Parathyroid adenoma (tissue), 2 donors: ENCODE measurements around the gene TRPV6.
A peak's percentile ranks its signal among the peaks of the same experiment; 100 is the strongest.

Experiments
- H2AFZ ChIP-seq: fragments of 300-600 bp; sonication (generic); one replicate; pipeline ENCODE4 v1.7.0; 2017; ENCODE audit warnings: antibody characterized with exemption, mild to moderate bottlenecking
- H3K27ac ChIP-seq: fragments of 300-600 bp; sonication (generic); one replicate; pipeline ENCODE4 v1.7.0; 2017
- H3K27me3 ChIP-seq: fragments of 300-600 bp; sonication (generic); one replicate; pipeline ENCODE4 v1.7.0; 2017; ENCODE audit warnings: low read length; ENCODE audit not compliant: control insufficient read depth, insufficient read depth
- H3K36me3 ChIP-seq: fragments of 300-600 bp; sonication (generic); one replicate; pipeline ENCODE4 v1.7.0; 2017; ENCODE audit warnings: low read length; ENCODE audit not compliant: control insufficient read depth, insufficient read depth
- H3K4me1 ChIP-seq: fragments of 300-600 bp; sonication (generic); one replicate; pipeline ENCODE4 v1.7.0; 2017; ENCODE audit warnings: control low read depth
- H3K4me2 ChIP-seq: fragments of 300-600 bp; sonication (generic); one replicate; pipeline ENCODE4 v1.7.0; 2017; ENCODE audit warnings: low read length
- H3K4me3 ChIP-seq: fragments of 300-600 bp; sonication (generic); one replicate; pipeline ENCODE4 v1.7.0; 2017; ENCODE audit warnings: low read depth, low read length
- H3K79me2 ChIP-seq: fragments of 300-600 bp; sonication (generic); one replicate; pipeline ENCODE4 v1.7.0; 2017; ENCODE audit warnings: control low read depth
- H3K9ac ChIP-seq: fragments of 300-600 bp; sonication (generic); one replicate; pipeline ENCODE4 v1.7.0; 2017; ENCODE audit warnings: mild to moderate bottlenecking
- H3K9me3 ChIP-seq: fragments of 300-600 bp; sonication (generic); one replicate; pipeline ENCODE4 v1.7.0; 2017; ENCODE audit warnings: low read length; ENCODE audit not compliant: control insufficient read depth
- CTCF ChIP-seq: fragments of 300-600 bp; sonication (generic); IDR thresholded peaks from one replicate; pipeline ENCODE4 v1.7.0; 2017; ENCODE audit warnings: antibody characterized with exemption, mild to moderate bottlenecking
- donor health status: primary hyperparathyroidism.

The TRPV6 gene

GRCh38 chr7:142873281-142873784 lies 12.2 kb downstream of the TRPV6 start:
- no peak overlapping the region for H3K4me3 ChIP-seq

GRCh38 chr7:142872106-142872675 lies 13.4 kb downstream of the TRPV6 start:
- no peaks in the 10 kb centered on the region for H3K4me1 ChIP-seq
- H3K4me3 ChIP-seq = no peak overlapping the region
- no peak overlapping the region for H3K4me2 ChIP-seq
- H3K9ac ChIP-seq = no peak overlapping the region
- no peak for TF ChIP-seq CTCF
- H2AFZ ChIP-seq = no peak overlapping the region
- H3K27ac ChIP-seq = no peak overlapping the region
- H3K9me3 ChIP-seq = no peaks in the 10 kb centered on the region
- no peaks in the 10 kb centered on the region for H3K36me3 ChIP-seq
- no peaks in the 10 kb centered on the region for H3K27me3 ChIP-seq
- H3K79me2 ChIP-seq = no peaks in the 10 kb centered on the region

More at GRCh38 chr7:142873281-142873784, 12.2 kb downstream of the TRPV6 start:
- Histone ChIP-seq H3K4me2 (no peak overlapping the region), H3K9ac (no peak overlapping the region), H3K27ac (no peak overlapping the region), H3K9me3 (no peaks in the 10 kb centered on the region), H3K36me3 (no peaks in the 10 kb centered on the region), H2AFZ (no peak overlapping the region), H3K27me3 (no peaks in the 10 kb centered on the region), H3K4me1 (no peaks in the 10 kb centered on the region), H3K79me2 (no peaks in the 10 kb centered on the region)
- TF ChIP-seq CTCF = peak; percentile 58

- no peak overlapping the region for H3K4me3 ChIP-seq
- TF ChIP-seq CTCF = no peak
- H3K9ac ChIP-seq = no peak overlapping the region
- H3K79me2 ChIP-seq = no peaks in the 10 kb centered on the region
- no peaks in the 10 kb centered on the region for H3K9me3 ChIP-seq
- H3K4me1 ChIP-seq = no peaks in the 10 kb centered on the region
- no peaks in the 10 kb centered on the region for H3K27me3 ChIP-seq
- H2AFZ ChIP-seq = no peak overlapping the region
- no peak overlapping the region for H3K4me2 ChIP-seq
- H3K27ac ChIP-seq = no peak overlapping the region
- H3K36me3 ChIP-seq = no peaks in the 10 kb centered on the region
Observed at GRCh38 chr7:142871260-142872105, 14.1 kb downstream of the TRPV6 start.

- Histone ChIP-seq H3K79me2 (no peaks in the 10 kb centered on the region), H3K36me3 (no peaks in the 10 kb centered on the region), H3K9ac (no peak overlapping the region), H3K27ac (no peak overlapping the region), H3K9me3 (no peaks in the 10 kb centered on the region), H3K4me1 (no peaks in the 10 kb centered on the region), H3K4me2 (no peak overlapping the region), H3K27me3 (no peaks in the 10 kb centered on the region), H2AFZ (no peak overlapping the region), H3K4me3 (no peak overlapping the region)
- TF ChIP-seq CTCF = no peak
Observed at GRCh38 chr7:142870566-142871259, 14.8 kb downstream of the TRPV6 start.
